ENCODE measurements around the gene COL5A1.
"Not testable (repeated sequence)": the region's sequence is repeated elsewhere in the genome, so short reads cannot be mapped to it uniquely, and the experiment has no call there.

Gene COL5A1

DNA sequence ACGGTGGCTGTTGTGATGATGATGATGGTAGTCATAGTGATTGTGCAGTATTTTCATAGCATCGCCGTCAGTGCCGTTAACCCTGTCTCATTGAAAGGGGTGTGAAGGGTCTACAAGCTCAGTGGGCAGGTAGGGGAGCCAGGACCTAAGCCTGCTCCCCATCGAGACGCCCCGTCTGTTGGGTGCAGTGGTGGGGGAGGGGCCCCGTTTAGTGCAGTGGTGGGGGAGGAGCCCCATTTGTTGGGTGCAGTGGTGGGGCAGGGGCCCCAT is 68.6 kb downstream of the COL5A1 start:
- DNase-seq (ENCODE audit: low spot score) = no peak

- DNase-seq (ENCODE audit: low spot score) = no peak
Measured at GRCh38 chr9:134710901-134711300, 69.3 kb downstream of the COL5A1 start.

DNA sequence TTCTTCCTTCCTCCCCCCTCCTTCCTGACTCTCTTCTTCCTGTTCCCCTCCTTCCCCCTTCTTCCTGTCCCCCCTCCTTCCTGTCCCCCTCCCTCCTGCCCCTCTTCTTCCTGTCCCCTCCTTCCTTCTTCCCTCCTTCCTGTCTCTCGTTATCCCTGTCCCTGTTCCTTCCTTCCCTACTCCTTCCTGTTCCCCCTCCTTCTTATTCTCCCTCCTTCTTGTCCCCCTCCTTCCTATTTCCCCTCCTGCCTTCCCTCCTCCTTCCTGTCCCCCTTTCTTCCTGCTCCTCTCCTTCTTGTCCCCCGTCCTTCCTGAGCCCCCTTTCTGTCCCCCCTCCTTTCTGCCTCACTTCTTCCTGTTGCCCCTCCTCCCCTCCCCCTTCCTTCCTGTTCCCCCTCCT is 70.6 kb downstream of the COL5A1 start:
- DNase-seq (ENCODE audit: low spot score) = no peak

- DNase-seq (ENCODE audit: low spot score) = no peak
Measured at GRCh38 chr9:134712926-134713325, 71.3 kb downstream of the COL5A1 start.

DNA sequence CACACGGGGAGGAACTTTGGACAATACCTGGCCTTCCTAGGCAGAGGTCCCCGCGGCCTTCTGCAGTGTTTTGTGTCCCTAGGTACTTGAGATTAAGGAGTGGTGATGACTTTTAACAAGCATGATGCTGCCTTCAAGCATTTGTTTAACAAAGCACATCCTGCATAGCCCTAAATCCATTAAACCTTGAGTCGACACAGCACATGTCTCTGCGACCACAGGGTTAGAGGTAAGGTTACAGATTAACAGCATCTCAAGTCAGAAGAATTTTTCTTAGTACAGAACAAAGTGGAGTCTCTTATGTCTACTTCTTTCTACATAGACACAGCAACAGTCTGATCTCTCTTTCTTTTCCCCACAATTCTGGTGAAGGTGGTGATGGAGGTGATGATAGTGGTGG is 73.9 kb downstream of the COL5A1 start:
- not testable (repeated sequence) for DNase-seq (ENCODE audit: low spot score)

DNA sequence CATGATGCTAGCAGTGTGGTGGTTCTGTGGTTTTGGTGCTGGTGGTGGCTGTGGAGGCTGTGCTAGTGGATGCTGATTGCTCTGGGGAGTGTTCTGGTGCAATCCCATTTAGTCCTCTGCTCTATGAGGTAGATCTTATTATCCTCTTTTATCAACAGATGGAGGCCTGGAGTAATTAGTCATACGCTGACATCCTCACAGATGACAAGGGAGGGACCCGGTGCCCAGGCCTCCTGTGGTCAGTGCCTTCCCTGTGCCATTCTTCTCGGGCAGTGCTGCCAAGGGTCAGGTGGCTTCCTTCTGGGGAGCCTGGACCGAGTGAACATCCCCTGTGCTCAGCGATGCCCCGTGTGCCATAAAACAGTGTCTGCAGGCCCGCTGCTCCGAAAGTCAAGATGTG is 74.5 kb downstream of the COL5A1 start:
- no peak for DNase-seq (ENCODE audit: low spot score)

DNA sequence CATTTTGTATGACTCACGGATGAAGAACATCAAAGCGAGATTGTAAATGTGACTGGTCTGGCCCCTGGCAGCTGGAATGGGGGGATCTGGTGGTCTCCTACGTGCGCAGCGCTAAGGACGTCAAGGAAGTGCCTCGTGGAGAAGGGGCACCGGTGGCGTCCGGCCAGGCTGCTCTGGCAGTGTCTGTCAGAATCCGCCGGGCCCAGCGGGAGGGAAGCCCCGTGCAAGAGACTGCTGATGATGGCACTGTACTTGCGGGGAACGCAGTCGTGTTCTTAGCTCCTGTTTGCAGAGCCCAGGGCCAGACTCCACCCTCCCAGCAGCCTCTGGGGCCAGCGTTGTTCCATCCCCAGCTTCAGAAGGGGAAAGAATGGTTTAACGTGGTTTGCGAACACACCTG is 75.5 kb downstream of the COL5A1 start:
- no peak for DNase-seq (ENCODE audit: low spot score)

DNA sequence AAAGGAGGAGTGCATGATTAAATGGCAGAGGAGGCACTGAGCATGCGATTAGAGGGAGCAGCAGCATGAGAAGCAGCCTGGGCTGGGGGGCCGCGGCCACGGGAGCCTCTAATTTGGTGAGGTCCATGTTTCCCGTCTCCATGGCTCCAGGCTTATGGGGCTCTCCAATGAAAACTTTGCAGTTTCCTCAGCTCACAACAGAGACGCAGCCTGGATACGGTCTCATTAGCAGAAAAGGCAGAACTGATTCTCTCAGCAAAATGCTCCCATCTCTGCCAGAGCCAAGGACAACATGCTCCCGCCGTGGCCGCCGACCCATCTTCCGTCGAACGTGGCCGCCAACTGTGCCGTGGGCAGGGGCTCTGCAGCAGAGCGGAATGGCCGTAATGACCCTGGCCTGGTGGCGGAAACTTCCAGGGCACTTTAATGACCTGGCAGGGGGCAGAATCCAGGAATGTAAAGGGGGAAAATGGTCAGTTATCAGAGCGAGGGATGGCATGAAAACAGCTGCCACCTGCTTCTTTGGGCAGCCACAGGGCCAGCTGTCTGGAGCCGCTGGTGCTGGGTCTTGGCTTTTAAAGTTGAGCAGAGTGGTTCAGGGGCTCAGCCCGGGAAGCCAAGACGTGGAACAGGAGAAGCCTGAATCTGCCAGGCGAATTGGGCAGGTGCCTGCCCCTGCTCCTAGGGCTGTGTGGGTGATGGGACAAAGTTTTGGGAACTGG is 76.5 kb downstream of the COL5A1 start:
- DNase-seq (ENCODE audit: low spot score) = no peak

- no peak for DNase-seq (ENCODE audit: low spot score)
Measured at GRCh38 chr9:134719331-134719730, 77.7 kb downstream of the COL5A1 start.

- no peak for DNase-seq (ENCODE audit: low spot score)
Measured at GRCh38 chr9:134720136-134720753, 78.6 kb downstream of the COL5A1 start.

DNA sequence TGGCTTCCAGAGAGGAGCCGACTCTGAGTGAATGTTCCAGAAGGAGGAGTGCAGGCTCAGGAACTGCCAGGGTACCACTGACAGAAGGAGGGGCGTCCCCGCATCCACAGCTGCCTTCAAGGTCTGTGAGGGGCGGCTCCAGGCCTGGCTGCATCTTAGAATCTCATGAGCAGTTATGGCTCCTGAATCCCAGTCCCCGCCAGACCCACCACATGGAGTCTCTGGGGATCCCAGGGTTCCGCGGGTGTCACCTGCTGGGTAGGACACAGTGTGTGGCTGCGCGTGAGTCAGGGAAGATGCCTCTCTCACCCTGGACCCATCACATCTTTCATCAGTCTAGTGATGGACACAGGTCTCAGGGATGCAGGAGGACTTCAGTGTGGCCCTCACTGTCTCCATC is 79.2 kb downstream of the COL5A1 start:
- DNase-seq (ENCODE audit: low spot score) = no peak

DNA sequence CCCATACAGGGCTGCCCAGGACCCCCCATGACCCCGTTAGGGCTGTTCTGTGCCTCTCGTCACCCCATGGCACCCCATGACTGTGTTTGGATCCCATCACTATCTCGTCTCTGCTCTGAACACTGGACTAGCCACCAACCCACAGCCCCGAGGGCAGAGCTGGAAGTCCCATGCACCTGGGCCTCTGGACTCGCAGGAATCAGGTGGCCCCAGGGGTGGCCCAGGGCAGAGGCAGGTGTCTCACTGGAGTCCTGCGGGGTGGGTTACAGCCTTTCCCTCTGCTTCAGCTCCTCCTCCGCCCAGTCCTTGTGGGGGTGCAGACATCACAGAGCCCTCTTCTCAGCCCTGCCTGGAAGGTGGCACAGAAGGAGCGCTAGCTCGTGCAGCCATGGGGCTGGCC is 79.7 kb downstream of the COL5A1 start:
- DNase-seq (ENCODE audit: low spot score) = no peak

DNA sequence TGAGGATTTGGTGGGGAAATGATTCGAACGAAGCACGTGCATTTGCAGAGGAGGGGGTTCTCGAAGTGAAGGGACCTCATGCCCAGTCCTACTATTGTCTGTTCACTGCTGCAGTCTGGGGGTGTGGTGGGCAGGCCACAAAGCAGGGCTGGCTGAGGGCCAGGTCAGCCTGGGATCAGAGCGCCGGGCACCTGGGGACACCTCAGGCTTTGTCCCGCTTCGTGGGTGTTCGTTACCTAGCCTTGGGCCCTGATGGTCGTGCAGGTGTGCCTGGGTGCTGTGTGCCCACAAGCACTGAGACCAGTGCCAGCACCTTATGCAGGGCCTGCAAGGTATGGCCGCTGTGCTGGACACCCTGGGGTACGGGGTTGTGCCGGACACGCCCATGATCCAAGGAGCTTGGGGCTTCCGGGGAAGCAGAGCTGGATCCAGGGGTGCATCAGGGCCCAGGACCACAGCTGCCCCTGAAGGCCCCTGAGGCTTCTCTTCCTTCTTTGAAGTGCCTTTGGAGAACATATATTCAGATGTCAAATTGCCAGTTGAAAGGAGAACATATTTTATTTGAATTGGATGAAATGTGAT is 80.6 kb downstream of the COL5A1 start:
- DNase-seq (ENCODE audit: low spot score) = no peak

GRCh38 chr9:134723037-134723436 is 81.4 kb downstream of the COL5A1 start:
- DNase-seq (ENCODE audit: low spot score) = no peak

GRCh38 chr9:134723491-134724190 is 82.0 kb downstream of the COL5A1 start:
- DNase-seq (ENCODE audit: low spot score) = no peak

- no peak for DNase-seq (ENCODE audit: low spot score)
Measured at GRCh38 chr9:134724202-134724911, 82.8 kb downstream of the COL5A1 start.

DNA sequence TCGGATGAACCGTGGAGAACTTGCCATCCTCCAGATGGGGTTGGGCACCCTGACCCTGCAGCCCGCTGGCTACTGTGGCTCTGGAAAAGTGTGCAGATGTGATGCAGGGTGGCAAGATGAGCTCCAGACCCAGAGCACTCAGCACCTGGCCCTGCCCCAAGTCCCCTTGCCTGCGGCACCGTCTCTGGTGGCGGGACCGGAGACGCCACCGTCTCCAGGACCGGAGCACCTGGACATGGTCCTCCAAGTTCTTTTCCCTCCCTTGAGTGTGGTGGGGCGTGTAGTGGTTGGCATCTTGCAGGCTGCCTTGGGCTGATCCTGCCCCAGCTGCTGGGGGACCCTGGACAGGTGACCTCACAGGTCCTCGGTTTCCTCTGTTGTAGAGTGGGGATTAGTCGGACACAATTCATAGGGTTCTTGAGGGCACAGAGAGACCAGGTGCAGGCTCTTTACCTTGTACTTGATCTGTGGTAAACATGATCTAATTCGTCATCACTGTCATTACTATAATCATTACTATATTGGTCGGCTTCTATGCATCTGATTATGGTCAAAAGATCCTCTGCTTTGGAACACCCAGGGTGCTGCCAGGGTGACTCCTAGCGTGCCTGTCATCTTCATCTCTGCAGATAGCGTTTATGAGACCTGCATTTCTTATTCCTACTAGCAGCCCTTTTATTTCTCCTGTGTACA is 83.5 kb downstream of the COL5A1 start:
- DNase-seq (ENCODE audit: low spot score) = no peak

DNA sequence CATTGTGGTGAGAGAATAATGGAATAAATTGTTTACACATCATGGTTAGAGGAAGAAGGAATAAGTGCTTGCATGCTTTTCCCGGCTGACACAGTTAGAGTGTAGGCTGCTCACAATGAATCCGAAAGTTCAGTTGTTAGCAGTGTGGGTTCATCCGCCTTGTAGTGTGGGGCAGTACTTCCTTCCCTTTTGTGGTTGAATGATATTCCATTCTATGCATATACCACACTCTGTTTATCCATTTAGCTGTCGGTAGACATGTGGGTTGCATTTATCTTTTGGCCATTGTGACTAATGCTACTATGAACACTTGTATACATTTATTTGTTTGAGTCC is 84.0 kb downstream of the COL5A1 start:
- no peak for DNase-seq (ENCODE audit: low spot score)

DNA sequence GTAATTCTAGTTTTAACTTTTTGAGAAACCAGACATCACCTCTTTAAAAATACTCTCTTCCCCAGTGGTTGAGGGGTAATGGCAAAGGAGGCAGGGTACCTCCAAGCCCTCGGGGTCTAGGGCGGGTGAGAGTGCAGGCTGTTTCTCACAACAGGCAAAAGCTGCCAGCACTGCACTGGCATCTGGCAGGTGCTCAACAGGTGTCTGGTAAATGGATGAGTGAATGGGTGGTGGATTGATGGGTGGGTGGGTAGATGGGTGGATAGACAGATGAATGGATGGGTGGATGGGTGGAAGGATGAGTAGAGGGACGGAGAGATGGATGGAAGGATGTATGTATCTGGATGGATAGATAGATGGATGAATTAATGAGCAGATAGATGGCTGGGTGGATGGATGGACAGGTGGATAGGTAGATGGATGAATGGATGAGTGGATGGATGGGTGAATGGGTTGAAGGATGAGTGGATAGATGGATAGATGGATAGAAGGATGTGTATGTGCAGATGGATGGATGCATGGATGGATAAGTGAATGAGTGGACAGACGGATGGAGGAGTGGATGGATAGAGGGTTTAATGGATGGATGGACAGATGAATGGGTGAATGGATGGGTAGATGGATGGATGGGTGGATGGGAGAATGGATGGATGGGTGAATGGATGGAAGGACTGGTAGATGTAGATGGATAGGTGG is 84.6 kb downstream of the COL5A1 start:
- no peak for DNase-seq (ENCODE audit: low spot score)

DNA sequence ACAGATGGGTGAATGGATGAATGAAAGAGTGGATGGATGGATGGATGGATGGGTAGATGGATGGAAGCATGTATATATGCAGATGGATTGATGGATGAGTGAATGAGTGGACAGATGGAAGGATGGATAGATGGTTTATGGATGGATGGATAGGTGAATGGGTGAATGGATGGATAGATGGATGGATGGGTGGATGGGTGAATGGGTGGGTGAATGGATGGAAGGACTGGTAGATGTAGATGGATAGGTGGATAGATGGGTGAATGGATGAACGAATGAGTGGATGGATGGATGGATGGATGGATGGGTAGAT is 85.1 kb downstream of the COL5A1 start:
- no peak for DNase-seq (ENCODE audit: low spot score)

- no peak for DNase-seq (ENCODE audit: low spot score)
Measured at GRCh38 chr9:134728021-134728795, 86.6 kb downstream of the COL5A1 start.
